GF-D8 (cell line): ENCODE measurements around the gene CACNA1D.
"Not testable (repeated sequence)": the region's sequence is repeated elsewhere in the genome, so short reads cannot be mapped to it uniquely, and the experiment has no call there.

Experiments
- DNase-seq: peaks from one replicate; lab custom pipeline; 2025; lab: John Stamatoyannopoulos, UW

CACNA1D gene

GRCh38 chr3:53616971-53617892 is 122.8 kb downstream of the CACNA1D start:
- DNase-seq, result no peak

- DNase-seq, result no peak
Measured at GRCh38 chr3:53617893-53618523, 123.6 kb downstream of the CACNA1D start.

- DNase-seq, result no peak
Measured at GRCh38 chr3:53618524-53618906, 124.1 kb downstream of the CACNA1D start.

GRCh38 chr3:53618936-53619335 is 124.5 kb downstream of the CACNA1D start:
- no peak for DNase-seq

- no peak for DNase-seq
Measured at GRCh38 chr3:53624061-53624857, 129.8 kb downstream of the CACNA1D start.

GRCh38 chr3:53626876-53627275 is 132.5 kb downstream of the CACNA1D start:
- no peak for DNase-seq

- no peak for DNase-seq
Measured at GRCh38 chr3:53628536-53629401, 134.4 kb downstream of the CACNA1D start.

GRCh38 chr3:53629402-53629723 is 135.0 kb downstream of the CACNA1D start:
- DNase-seq, result no peak

- no peak for DNase-seq
Measured at GRCh38 chr3:53630547-53630946, 136.1 kb downstream of the CACNA1D start.

- DNase-seq, result no peak
Measured at GRCh38 chr3:53633197-53633787, 138.9 kb downstream of the CACNA1D start.

- DNase-seq, result no peak
Measured at GRCh38 chr3:53635041-53635440, 140.6 kb downstream of the CACNA1D start.

- DNase-seq, result not testable (repeated sequence)
Measured at GRCh38 chr3:53638806-53639205, 144.4 kb downstream of the CACNA1D start.

- DNase-seq, result no peak
Measured at GRCh38 chr3:53641397-53641796, 147.0 kb downstream of the CACNA1D start.

GRCh38 chr3:53642211-53642610 is 147.8 kb downstream of the CACNA1D start:
- DNase-seq, result no peak

GRCh38 chr3:53643757-53644156 is 149.3 kb downstream of the CACNA1D start:
- no peak for DNase-seq

GRCh38 chr3:53645754-53646153 is 151.3 kb downstream of the CACNA1D start:
- DNase-seq, result no peak

GRCh38 chr3:53646723-53647122 is 152.3 kb downstream of the CACNA1D start:
- no peak for DNase-seq

GRCh38 chr3:53649816-53650215 is 155.4 kb downstream of the CACNA1D start:
- no peak for DNase-seq

GRCh38 chr3:53650424-53650823 is 156.0 kb downstream of the CACNA1D start:
- no peak for DNase-seq

GRCh38 chr3:53650928-53651661 is 156.7 kb downstream of the CACNA1D start:
- DNase-seq, result no peak

GRCh38 chr3:53651927-53652326 is 157.5 kb downstream of the CACNA1D start:
- DNase-seq, result no peak
